ENCODE measurements around the gene HPS4.

- no peak for TF ChIP-seq CTCF (conservative IDR thresholded peaks at IDR 0.05; ENCODE audit: low read length)
- TF ChIP-seq EZH2phosphoT487 (IDR thresholded peaks at IDR 0.05; ENCODE audit: borderline replicate concordance) = no peak
Observed at GRCh38 chr22:26462051-26462450, 21.5 kb downstream of the HPS4 start.
